IPS-15b (cell line): Measurements from ENCODE around the gene MSI2.

Experiments
- H3K27me3 ChIP-seq: one replicate; pipeline ENCODE4 v1.6.1; 2013; ENCODE audit warnings: low read length; ENCODE audit not compliant: control insufficient read depth, insufficient read depth
- H3K36me3 ChIP-seq: one replicate; pipeline ENCODE4 v1.6.1; 2013; ENCODE audit warnings: low read length; ENCODE audit not compliant: control insufficient read depth, insufficient read depth
- H3K4me1 ChIP-seq: one replicate; pipeline ENCODE4 v1.6.1; 2013; ENCODE audit warnings: mild to moderate bottlenecking, low read length; ENCODE audit not compliant: control insufficient read depth, insufficient read depth
- H3K4me3 ChIP-seq: one replicate; pipeline ENCODE4 v1.5.1; 2013; ENCODE audit warnings: low read depth, low read length
- H3K9ac ChIP-seq: one replicate; pipeline ENCODE4 v1.6.1; 2013; ENCODE audit warnings: low read depth, mild to moderate bottlenecking, low read length
- H3K9me3 ChIP-seq: one replicate; pipeline ENCODE4 v1.6.1; 2013; ENCODE audit warnings: mild to moderate bottlenecking, low read length; ENCODE audit not compliant: control insufficient read depth, insufficient read depth

MSI2 gene

DNA sequence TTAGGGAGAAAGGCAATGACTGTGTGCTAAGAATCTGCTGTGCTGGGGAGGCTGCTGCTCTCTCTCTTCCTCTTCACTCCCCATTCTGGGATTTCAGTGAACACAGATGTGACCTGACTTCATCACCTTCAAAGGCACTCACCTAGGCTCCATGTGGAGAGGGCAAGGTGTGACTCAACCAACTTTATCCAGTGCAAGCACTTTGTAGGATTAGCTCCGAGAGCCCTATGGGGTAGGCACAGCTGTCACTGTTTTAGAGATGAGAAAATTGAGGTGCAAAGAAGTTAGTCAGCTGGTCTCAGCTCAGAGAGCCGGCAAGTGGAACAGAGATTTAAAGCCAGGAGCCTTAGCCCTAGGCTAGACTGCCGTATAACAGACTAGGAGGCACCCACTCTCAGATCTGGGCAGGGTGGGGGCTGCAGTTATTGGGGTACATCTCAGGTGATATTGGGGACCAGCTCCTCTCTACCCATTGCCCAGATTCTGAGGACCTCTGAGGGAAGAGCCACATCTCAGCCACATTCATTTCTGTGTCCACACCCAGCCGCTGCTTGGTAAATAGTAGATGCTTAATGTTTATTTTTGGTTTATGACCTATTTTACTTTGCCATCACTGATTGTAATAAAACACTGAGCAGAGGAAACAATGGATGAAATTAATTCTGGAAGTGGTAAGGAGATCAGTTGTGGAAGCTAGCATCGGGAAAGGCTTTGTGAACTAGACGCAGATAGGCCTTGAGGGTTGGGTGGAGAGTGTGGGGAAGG lies 350.0 kb downstream of the MSI2 start:
- Histone ChIP-seq H3K4me1 (peaks cover 18% of the 10 kb centered on the region), H3K36me3 (no peaks in the 10 kb centered on the region), H3K27me3 (no peaks in the 10 kb centered on the region), H3K9me3 (no peaks in the 10 kb centered on the region), H3K9ac (no peak overlapping the region), H3K4me3 (no peak overlapping the region)

DNA sequence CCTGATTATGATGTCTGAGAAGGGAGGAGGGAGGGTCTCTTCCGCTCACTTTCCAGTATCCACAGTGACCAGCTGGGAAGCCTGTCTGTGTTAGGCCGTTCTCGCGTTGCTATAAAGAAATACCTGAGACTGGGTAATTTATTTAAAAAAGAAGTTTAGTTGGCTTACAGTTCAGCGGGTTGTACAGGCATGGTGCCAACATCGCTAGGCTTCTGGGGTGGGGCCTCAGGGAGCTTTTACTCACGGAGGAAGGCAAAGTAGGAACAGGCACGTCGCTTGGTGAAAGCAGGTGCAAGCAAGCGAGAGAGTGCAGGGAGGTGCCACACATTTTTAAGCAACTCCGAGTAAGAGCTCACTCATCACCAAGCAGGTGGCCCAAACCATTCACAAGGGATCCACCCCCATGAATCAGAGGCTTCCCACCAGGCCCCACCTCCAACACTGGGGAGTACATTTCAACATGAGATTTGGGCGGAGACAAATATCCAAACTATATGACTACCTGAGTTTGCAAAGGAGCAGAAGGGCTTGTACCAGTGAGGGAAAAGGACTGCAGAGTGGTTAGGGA lies 351.3 kb downstream of the MSI2 start:
- H3K4me1 ChIP-seq: peaks cover 24% of the 10 kb centered on the region

DNA sequence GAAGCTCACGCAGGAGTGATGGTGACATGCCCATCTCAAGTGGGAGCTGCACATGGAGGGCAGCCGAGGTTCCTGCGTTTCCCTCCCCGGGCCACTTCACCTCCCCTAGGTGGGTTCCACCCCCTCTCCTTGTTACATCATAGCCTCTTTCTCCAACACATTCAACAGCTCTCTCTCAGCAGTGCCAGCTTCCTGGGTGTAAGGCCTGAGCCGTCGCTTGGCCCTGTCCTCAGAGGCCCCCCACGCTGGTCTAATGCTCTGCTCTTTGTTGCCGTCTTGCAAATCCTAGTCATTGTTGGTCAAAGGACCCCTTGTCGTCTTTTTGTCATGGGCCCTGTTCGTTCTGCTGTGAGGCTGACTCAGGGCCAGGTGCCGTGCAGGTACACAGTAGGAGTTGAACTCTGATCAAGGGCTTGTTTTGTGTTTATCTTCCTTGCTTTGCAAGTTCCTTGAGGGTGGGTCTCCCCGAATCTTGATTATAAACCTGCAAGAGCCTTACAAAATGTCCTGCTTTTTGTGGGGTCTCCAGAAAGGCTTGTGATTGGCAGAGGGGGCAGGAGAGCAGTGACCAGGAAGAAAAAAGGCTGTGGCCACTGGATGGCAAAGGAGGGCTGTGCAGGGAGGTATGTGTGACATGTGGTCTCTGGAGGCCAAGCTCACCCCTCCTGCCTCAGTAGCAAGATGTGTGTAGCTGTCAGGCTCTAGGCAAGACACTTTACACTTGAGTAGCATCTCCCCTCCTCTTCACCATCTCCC lies 352.2 kb downstream of the MSI2 start:
- no peak overlapping the region for H3K9ac ChIP-seq
- H3K9me3 ChIP-seq: no peaks in the 10 kb centered on the region
- no peak overlapping the region for H3K4me3 ChIP-seq
- no peaks in the 10 kb centered on the region for H3K27me3 ChIP-seq
- H3K36me3 ChIP-seq: no peaks in the 10 kb centered on the region
- peaks cover 26% of the 10 kb centered on the region for H3K4me1 ChIP-seq

More for the DNA sequence above, 351.3 kb downstream of the MSI2 start:
- no peaks in the 10 kb centered on the region for H3K27me3 ChIP-seq
- H3K4me3 ChIP-seq: no peak overlapping the region
- no peak overlapping the region for H3K9ac ChIP-seq
- H3K9me3 ChIP-seq: no peaks in the 10 kb centered on the region
- H3K36me3 ChIP-seq: no peaks in the 10 kb centered on the region

DNA sequence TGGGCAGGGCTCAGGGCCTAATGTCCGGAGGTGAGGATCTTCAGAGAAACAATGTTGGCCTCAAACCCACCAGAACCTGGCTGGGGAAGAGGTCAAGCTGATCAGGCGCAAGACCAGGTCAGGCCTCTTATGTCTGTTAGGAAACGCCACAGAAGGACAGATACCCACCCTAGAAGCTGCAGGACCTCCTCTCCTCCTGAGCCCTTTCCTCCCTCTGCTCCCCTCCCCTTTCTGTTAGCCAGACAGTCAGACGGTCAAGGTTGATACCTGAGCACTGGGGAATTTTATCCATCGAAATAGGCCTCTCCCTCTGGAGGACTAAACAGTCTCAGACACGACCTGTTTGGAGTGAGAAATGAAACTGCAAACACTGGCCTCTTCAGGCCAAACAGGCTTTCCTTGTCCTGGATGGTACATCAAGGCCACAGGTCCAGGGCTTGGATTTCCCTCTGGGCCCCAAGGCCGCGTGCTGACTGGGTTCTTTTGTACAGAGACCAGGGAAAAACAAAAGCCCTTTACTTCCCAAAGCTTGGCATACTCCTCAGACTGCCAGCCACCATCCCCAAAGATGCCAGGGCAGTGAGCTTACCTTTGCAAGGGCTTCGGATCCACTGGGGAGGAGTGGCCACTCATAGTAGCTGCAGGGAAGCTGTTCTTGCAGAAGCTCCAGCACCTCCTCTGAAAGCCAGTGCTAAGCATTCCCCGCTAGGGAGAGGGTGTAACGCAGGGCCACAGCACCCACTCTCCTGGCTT lies 353.0 kb downstream of the MSI2 start:
- no peaks in the 10 kb centered on the region for H3K36me3 ChIP-seq
- H3K4me3 ChIP-seq: no peak overlapping the region
- no peaks in the 10 kb centered on the region for H3K27me3 ChIP-seq
- H3K4me1 ChIP-seq: peaks cover 26% of the 10 kb centered on the region
- no peaks in the 10 kb centered on the region for H3K9me3 ChIP-seq
- H3K9ac ChIP-seq: no peak overlapping the region

DNA sequence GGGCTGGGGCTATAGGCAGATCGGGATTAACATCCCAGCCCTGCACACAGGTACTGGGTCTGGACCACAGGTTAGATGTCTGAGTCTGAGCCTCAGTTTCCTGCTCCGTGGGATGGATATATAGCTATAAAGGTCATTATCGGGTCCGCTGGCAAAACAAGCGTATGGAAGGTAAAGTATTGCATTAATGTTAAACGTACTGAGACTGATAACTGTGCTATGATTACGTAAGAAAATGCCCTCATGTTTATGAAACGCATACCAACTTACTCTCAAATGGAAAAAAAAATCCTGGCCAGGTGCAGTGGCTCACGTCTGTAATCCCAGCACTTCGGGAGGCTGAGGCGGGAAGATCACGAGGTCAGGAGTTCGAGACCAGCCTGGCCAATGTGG lies 353.6 kb downstream of the MSI2 start:
- H3K9ac ChIP-seq: no peak overlapping the region
- no peak overlapping the region for H3K4me3 ChIP-seq
- H3K36me3 ChIP-seq: no peaks in the 10 kb centered on the region
- no peaks in the 10 kb centered on the region for H3K27me3 ChIP-seq
- no peaks in the 10 kb centered on the region for H3K9me3 ChIP-seq
- peaks cover 25% of the 10 kb centered on the region for H3K4me1 ChIP-seq

DNA sequence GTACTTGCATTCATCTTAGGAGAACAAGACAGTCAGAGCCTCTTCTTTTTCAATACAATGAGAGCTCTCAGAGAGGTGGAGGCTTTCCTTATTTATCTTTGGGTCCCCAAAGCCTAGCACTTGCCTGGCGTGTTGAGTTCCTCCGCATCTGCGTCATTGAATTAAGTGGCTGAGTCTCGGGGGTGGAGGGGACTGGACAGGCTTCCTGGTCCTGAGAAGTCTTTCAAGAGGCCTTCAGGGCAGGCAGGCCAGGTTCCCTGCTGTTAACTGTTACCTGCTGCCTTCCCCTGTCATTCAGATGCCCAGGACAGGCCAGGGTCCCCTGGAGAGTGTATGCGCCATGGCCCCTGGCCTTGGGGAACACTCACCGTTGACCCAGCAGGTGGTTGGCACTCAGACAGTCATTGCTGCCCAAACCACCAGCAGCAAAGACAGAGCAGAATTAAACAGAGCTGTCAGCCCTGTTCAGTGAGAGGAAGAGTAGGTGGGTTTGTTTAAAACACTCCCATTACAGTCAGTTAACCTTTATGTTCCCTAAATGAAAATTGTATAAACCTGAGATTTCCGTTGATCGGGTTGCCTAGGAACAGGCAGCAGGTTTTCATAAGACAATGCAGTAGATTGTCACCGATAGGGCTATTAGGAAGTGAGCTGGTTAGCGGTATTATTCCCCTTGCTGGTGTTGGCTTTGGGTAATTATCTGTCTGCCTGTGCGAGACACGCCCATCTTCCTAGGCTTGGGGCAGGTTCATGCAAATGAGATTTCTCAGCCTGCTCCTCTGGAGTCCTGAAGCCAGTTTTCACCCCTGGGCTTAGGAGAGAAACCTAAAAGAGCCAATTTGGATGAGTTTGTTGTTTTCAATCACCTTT lies 356.1 kb downstream of the MSI2 start:
- peaks cover 18% of the 10 kb centered on the region for H3K4me1 ChIP-seq
- H3K9ac ChIP-seq: no peak overlapping the region
- no peaks in the 10 kb centered on the region for H3K9me3 ChIP-seq
- H3K36me3 ChIP-seq: no peaks in the 10 kb centered on the region
- H3K27me3 ChIP-seq: no peaks in the 10 kb centered on the region
- no peak overlapping the region for H3K4me3 ChIP-seq

DNA sequence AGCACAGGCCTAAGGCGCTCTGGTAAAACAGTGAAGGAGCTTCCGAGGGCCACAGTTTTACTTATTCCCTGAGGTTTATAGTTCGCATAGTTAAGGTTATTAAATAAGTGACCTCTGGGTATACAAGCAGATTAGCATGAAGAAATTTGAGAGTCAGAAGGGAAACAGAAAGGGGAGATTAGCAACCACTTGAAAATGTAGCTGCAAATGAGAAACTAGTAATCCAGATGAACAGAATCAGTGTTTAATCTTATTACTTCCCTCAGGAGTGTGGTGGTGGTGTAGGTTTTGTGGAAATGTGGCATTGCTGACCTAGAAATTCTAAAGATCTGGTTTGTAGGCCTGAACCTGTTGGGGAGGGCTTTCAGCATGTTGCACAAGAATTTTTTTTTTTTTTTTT lies 358.4 kb downstream of the MSI2 start:
- Histone ChIP-seq H3K27me3 (no peaks in the 10 kb centered on the region), H3K9ac (no peak overlapping the region), H3K36me3 (no peaks in the 10 kb centered on the region), H3K4me1 (peaks cover 8% of the 10 kb centered on the region), H3K9me3 (no peaks in the 10 kb centered on the region), H3K4me3 (no peak overlapping the region)

DNA sequence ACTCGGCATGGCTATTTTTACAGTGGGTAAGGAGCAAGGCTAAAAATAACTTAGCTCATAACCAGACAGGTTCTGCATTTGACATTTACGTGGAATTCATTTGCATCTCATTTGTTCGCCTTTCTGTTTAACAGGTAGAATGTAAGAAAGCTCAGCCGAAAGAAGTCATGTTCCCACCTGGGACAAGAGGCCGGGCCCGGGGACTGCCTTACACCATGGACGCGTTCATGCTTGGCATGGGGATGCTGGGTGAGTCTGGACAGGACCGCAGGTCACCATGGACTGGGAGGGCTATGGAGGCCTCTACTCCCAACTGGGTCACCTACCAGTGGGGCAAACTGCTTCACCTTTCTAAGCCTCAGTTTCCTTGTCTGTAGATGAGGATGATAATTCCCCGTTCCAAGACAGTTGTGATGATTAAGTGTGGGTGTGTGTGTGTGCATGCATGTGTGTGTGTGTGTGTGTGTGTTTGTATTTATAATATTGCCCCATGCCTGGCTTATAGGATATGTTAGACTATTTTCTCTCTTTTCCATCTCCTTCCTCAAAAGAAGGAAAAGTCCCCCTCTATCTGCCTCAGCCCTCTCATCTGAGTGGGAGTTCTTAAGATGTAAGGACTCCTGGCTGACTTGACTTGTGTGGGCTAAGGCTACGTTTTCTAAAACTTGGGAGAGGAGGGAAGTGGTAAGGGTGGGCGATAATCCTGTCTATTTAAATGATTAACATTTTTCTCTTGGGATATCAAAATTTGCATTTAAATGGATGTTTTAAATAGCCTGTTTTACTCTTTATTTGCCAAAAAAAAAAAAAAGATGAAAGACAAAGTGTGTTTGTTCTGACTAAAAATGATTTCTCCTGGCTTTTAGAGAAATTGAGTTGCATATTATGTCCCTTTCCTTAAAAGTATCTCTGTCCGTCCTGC lies 359.8 kb downstream of the MSI2 start:
- Histone ChIP-seq H3K4me1 (peaks cover 8% of the 10 kb centered on the region), H3K9me3 (no peaks in the 10 kb centered on the region), H3K9ac (no peak overlapping the region), H3K27me3 (no peaks in the 10 kb centered on the region), H3K36me3 (no peaks in the 10 kb centered on the region), H3K4me3 (no peak overlapping the region)

DNA sequence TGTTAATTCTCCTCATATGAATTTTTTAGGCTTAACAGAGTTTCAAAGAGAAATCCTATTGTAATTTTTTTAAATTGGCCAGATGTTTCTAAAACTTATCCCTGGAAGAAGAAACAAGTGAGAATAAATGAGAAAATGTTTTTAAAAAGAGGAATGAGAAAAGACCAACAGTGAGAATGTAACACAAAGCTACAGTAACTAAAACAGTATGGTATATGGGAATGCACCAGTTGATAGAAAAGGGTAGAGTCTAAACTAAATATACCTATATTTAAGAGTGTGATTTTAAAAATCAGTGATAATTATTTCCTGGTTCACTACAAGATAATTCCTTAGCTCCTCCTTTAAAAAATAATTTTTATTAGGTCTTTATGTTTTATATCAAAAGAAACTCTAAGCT lies 360.9 kb downstream of the MSI2 start:
- Histone ChIP-seq H3K4me1 (peaks cover 6% of the 10 kb centered on the region), H3K4me3 (no peak overlapping the region)

DNA sequence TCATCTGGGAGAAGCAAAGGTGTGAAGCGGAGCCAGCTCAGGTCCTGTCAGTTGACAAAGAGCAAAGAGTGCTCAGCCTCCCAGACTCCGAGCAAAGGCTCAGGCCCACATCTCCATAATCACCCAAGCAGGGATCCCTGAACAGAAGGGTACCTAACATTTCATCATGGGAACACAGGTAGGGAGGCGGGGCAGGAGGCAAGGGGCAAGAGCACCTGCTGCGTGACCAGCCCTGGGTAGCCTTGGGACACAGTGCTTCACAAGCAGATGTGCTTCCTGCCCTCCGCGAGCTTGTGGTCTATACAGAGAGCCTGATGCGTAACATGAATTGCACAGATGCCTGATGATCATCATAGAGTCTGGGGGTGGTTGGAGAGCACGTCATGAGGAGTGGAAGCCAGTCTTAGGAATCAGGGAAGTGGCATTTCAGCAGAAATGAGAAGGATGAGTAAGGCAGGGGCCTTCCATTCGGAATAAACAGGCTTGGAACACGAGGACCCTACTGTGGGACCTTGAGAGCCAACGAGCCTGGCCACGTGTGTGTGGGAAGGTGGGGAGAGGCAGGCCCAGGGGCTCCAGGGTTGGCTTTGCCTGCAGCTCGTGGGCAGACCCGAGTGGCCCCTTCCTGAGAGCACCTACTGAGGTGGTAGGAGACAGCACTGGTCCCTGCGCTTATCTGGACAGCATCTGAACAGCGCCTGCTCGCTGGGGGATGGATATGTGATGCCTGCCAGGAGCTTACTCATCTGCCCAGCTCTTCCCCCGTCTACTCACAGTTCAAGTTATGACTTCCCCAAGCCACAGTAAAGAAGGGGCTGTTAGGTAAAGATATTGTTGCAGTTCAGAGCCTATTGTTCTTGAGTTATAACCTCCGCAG lies 363.0 kb downstream of the MSI2 start:
- H3K9ac ChIP-seq: no peak overlapping the region
- H3K4me1 ChIP-seq: no peaks in the 10 kb centered on the region
- no peaks in the 10 kb centered on the region for H3K27me3 ChIP-seq
- no peaks in the 10 kb centered on the region for H3K36me3 ChIP-seq
- no peak overlapping the region for H3K4me3 ChIP-seq
- no peaks in the 10 kb centered on the region for H3K9me3 ChIP-seq

More for the DNA sequence above, 360.9 kb downstream of the MSI2 start:
- Histone ChIP-seq H3K36me3 (no peaks in the 10 kb centered on the region), H3K9ac (no peak overlapping the region), H3K9me3 (no peaks in the 10 kb centered on the region), H3K27me3 (no peaks in the 10 kb centered on the region)
